Parathyroid adenoma (tissue), 2 donors: ENCODE measurements around the gene FBN3.

Experiments used
- H2AFZ ChIP-seq: fragments of 300-600 bp; sonication (generic); one replicate; pipeline ENCODE4 v1.7.0; 2017; ENCODE audit warnings: antibody characterized with exemption, mild to moderate bottlenecking
- H3K27ac ChIP-seq: fragments of 300-600 bp; sonication (generic); one replicate; pipeline ENCODE4 v1.7.0; 2017
- H3K27me3 ChIP-seq: fragments of 300-600 bp; sonication (generic); one replicate; pipeline ENCODE4 v1.7.0; 2017; ENCODE audit warnings: low read length; ENCODE audit not compliant: control insufficient read depth, insufficient read depth
- H3K36me3 ChIP-seq: fragments of 300-600 bp; sonication (generic); one replicate; pipeline ENCODE4 v1.7.0; 2017; ENCODE audit warnings: low read length; ENCODE audit not compliant: control insufficient read depth, insufficient read depth
- H3K4me1 ChIP-seq: fragments of 300-600 bp; sonication (generic); one replicate; pipeline ENCODE4 v1.7.0; 2017; ENCODE audit warnings: control low read depth
- H3K4me2 ChIP-seq: fragments of 300-600 bp; sonication (generic); one replicate; pipeline ENCODE4 v1.7.0; 2017; ENCODE audit warnings: low read length
- H3K4me3 ChIP-seq: fragments of 300-600 bp; sonication (generic); one replicate; pipeline ENCODE4 v1.7.0; 2017; ENCODE audit warnings: low read depth, low read length
- H3K79me2 ChIP-seq: fragments of 300-600 bp; sonication (generic); one replicate; pipeline ENCODE4 v1.7.0; 2017; ENCODE audit warnings: control low read depth
- H3K9ac ChIP-seq: fragments of 300-600 bp; sonication (generic); one replicate; pipeline ENCODE4 v1.7.0; 2017; ENCODE audit warnings: mild to moderate bottlenecking
- H3K9me3 ChIP-seq: fragments of 300-600 bp; sonication (generic); one replicate; pipeline ENCODE4 v1.7.0; 2017; ENCODE audit warnings: low read length; ENCODE audit not compliant: control insufficient read depth
- TF ChIP-seq, protein P1 (sequence below): fragments of 300-600 bp; sonication (generic); IDR thresholded peaks from one replicate; pipeline ENCODE4 v1.7.0; 2017; ENCODE audit warnings: antibody characterized with exemption, mild to moderate bottlenecking
- donor health status: primary hyperparathyroidism.

FBN3 gene

DNA sequence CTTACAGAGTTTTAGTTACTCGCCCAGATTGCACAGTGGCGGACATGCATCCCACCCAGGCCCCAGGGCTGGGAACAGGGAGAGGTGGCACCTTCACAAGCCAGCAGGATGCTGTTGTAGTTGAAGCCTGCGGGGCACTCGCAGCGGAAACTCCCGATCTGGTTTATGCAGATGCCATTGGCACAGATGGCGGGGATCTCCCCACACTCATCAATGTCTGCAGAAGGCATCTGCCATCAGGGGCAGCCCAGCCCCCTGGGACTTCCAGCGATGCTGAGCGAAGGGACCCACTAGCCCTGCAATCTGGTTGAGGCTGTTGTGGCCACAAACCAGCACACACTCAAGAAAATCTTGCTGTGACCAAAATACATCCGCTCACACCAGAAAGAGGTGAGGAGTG is 52.2 kb downstream of the FBN3 start:
- Histone ChIP-seq H3K36me3 (no peaks in the 10 kb centered on the region), H3K4me2 (no peak overlapping the region), H3K9me3 (no peaks in the 10 kb centered on the region), H3K79me2 (no peaks in the 10 kb centered on the region), H3K27me3 (no peaks in the 10 kb centered on the region), H2AFZ (no peak overlapping the region), H3K4me3 (no peak overlapping the region), H3K9ac (no peak overlapping the region), H3K4me1 (no peaks in the 10 kb centered on the region), H3K27ac (no peak overlapping the region)
- TF ChIP-seq, protein P1, sequence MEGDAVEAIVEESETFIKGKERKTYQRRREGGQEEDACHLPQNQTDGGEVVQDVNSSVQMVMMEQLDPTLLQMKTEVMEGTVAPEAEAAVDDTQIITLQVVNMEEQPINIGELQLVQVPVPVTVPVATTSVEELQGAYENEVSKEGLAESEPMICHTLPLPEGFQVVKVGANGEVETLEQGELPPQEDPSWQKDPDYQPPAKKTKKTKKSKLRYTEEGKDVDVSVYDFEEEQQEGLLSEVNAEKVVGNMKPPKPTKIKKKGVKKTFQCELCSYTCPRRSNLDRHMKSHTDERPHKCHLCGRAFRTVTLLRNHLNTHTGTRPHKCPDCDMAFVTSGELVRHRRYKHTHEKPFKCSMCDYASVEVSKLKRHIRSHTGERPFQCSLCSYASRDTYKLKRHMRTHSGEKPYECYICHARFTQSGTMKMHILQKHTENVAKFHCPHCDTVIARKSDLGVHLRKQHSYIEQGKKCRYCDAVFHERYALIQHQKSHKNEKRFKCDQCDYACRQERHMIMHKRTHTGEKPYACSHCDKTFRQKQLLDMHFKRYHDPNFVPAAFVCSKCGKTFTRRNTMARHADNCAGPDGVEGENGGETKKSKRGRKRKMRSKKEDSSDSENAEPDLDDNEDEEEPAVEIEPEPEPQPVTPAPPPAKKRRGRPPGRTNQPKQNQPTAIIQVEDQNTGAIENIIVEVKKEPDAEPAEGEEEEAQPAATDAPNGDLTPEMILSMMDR = no peak

DNA sequence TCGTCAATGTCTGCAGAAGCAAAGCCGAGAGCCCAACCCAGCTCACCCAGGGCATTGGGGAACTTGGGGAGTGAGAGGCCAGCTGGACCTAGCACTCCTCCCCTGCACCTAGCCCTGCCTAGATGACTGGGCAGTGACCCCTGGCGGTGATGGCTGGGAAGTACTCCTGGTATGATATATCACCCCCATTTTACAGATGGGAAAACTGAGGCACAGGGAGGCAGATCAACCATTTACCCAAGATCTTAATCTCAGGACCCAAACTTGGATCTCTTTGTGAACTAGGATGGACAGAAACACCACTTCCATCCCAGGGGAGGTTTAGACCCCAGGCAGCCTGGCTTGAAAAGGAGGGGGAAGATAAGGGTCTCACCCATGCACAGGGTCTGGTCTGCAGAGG is 53.3 kb downstream of the FBN3 start:
- Histone ChIP-seq H2AFZ (no peak overlapping the region), H3K9me3 (no peaks in the 10 kb centered on the region), H3K4me3 (no peak overlapping the region), H3K79me2 (no peaks in the 10 kb centered on the region), H3K9ac (no peak overlapping the region), H3K36me3 (no peaks in the 10 kb centered on the region), H3K27ac (no peak overlapping the region), H3K4me1 (no peaks in the 10 kb centered on the region), H3K4me2 (no peak overlapping the region), H3K27me3 (no peaks in the 10 kb centered on the region)
- TF ChIP-seq, protein P1 = no peak

DNA sequence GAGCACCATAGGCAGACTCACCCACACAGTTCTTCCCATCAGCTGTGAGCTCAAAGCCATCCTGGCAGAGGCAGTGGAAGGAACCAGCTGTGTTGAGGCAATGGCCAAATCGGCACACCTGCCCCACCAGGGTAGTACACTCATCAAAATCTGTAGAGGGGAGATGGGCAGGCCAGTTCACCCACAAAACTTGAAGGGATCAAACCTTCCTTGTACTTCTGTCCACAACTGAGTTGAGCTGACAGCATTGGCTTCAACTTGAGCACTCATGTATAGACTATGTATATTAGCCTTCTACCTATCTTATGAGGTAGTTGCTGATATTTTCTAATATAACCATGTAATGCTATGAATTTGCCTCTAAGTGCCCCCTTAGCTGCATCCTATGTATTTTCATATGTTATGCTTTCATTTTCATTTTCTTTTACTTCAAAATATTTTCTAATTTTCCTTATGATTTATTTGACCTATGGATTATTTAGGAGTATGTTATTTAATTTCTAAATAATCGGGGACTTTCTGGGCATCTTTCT is 54.0 kb downstream of the FBN3 start:
- H3K4me2 ChIP-seq = no peak overlapping the region
- no peaks in the 10 kb centered on the region for H3K4me1 ChIP-seq
- no peaks in the 10 kb centered on the region for H3K27me3 ChIP-seq
- H3K9ac ChIP-seq = no peak overlapping the region
- TF ChIP-seq, protein P1 = no peak
- no peak overlapping the region for H3K27ac ChIP-seq
- no peaks in the 10 kb centered on the region for H3K79me2 ChIP-seq
- no peaks in the 10 kb centered on the region for H3K9me3 ChIP-seq
- H2AFZ ChIP-seq = no peak overlapping the region
- no peaks in the 10 kb centered on the region for H3K36me3 ChIP-seq
- no peak overlapping the region for H3K4me3 ChIP-seq

DNA sequence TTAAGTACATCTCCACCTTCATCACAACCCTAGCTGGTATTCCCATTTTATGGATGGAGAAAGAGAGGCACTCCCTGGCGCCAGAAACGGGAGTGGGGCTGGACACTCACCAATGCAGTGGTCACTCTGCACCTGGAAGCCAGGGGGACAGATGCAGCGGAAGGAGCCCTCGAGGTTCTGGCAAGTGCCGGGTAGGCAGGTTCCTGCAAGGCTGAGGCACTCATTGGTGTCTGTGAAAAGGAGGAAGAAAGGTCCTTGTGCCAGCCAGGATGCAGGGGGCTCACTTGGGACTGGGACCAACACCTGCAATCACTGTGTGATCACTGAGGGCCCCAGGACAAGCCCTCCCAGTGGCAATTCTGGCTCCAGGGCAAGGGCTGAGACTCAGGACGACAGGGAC is 55.1 kb downstream of the FBN3 start:
- Histone ChIP-seq H3K9me3 (no peaks in the 10 kb centered on the region), H3K36me3 (no peaks in the 10 kb centered on the region), H3K4me3 (no peak overlapping the region), H3K4me2 (no peak overlapping the region), H3K9ac (no peak overlapping the region), H2AFZ (no peak overlapping the region), H3K4me1 (no peaks in the 10 kb centered on the region), H3K27me3 (no peaks in the 10 kb centered on the region), H3K79me2 (no peaks in the 10 kb centered on the region), H3K27ac (no peak overlapping the region)
- TF ChIP-seq, protein P1 = no peak

DNA sequence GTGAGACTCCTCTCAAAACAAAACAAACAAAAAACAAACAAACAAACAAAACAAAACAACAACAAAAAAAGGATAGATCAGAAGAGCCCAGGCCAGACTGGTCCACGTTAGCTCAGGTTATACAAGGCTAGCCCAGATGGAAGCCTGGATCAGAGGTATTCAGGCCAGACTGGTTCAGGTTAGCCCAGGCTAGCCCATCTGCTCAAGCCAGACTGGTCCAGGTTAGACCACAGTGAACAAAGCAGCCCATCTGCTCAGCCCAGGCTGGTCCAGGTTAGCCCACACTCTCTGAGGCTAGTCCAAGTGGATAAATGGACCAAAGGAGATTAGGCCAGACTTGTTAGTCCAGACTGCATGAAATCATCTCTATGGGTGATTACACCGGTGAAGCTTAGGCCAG is 55.7 kb downstream of the FBN3 start:
- Histone ChIP-seq H3K9me3 (no peaks in the 10 kb centered on the region), H3K9ac (no peak overlapping the region), H3K36me3 (no peaks in the 10 kb centered on the region), H3K27ac (no peak overlapping the region), H3K4me1 (no peaks in the 10 kb centered on the region), H3K4me3 (no peak overlapping the region), H3K79me2 (no peaks in the 10 kb centered on the region), H2AFZ (no peak overlapping the region), H3K27me3 (no peaks in the 10 kb centered on the region), H3K4me2 (no peak overlapping the region)
- TF ChIP-seq, protein P1 = no peak
